LNCaP clone FGC (cell line): Measurements from ENCODE around the gene SOX4.

ENCODE experiments used
- DNase-seq: peaks from one replicate; pipeline ENCODE4 v3.0.0-alpha.2; 2011; ENCODE audit warnings: low read depth
- H3K4me3 ChIP-seq: 2 replicates; pipeline ENCODE4 v1.5.1; 2011; ENCODE audit warnings: mild to moderate bottlenecking, low read depth, low read length, control low read depth
- CTCF ChIP-seq: IDR thresholded peaks from 2 replicates; pipeline ENCODE4 v1.5.1; 2012; ENCODE audit warnings: mild to moderate bottlenecking; ENCODE audit not compliant: control insufficient read depth, insufficient read depth; ENCODE audit errors: extremely low read depth

SOX4 gene

GRCh38 chr6:21604081-21604480, 10.5 kb downstream of the SOX4 start:
- TF ChIP-seq CTCF, result no peak
- no peak for DNase-seq
- no peak overlapping the region for H3K4me3 ChIP-seq

DNA sequence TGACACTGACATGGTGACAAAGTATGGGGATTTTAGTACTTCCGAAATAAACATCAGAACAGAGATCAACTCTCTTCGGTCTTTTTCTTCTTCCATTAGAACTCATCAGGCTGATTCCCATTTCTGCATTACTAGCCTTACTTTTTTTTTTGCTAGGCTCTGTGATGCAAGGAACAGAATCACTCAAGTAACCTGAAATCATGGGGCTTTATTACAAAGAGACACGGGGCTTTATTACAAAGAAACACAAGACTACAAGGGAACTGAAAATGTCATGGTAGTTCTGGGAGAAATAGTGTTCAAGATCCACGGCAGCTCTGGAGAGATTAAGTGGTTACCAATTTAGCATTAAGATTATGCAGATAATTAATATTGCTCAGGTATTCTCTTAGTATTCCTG, 11.6 kb downstream of the SOX4 start:
- no peak for TF ChIP-seq CTCF
- no peak overlapping the region for H3K4me3 ChIP-seq
- no peak for DNase-seq

DNA sequence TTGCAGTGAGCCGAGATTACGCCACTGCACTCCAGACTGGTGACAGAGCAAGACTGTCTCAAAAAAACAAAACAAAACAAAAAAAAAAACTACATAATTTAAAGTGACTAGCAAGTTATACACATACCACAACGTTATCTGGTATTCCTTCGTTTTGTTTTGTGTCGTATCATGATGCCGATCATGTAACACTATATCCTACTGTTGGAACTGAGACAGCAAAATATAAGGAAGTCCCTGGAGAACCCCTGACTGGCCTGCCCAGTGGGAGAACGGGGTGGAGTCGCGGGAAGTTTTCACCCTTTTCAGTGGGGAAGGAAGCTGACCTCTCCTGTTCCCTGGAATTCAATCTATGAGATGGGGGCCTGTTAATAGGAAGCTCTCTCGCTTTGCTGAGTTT, 15.1 kb downstream of the SOX4 start:
- no peak for DNase-seq

DNA sequence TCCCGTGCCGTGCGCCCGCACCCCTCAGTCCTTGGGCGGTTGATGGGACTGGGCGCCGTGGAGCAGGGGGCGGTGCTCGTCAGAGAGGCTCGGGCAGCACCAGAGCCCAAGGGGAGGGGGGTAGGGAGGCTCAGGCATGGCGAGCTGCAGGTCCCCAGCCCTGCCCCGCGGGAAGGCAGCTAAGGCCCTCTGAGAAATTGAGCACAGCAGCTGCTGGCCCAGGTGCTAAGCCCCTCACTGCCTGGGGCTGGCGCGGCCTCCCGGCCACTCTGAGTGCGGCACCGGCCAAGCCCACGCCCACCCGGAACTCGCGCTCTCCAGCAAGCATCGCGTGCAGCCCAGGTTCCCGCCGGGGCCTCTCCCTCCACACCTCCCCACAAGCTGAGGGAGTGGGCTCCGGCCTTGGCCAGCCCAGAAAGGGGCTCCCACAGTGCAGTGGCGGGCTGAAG, 16.4 kb downstream of the SOX4 start:
- no peak overlapping the region for H3K4me3 ChIP-seq
- TF ChIP-seq CTCF, result no peak
- no peak for DNase-seq

More for the DNA sequence above, 15.1 kb downstream of the SOX4 start:
- no peak overlapping the region for H3K4me3 ChIP-seq
- TF ChIP-seq CTCF, result no peak

- no peak overlapping the region for H3K4me3 ChIP-seq
- TF ChIP-seq CTCF, result no peak
- DNase-seq, result no peak
These were observed 16.8 kb downstream of the SOX4 start for GRCh38 chr6:21610341-21610740.

GRCh38 chr6:21611485-21611884, 17.9 kb downstream of the SOX4 start:
- no peak for DNase-seq
- no peak overlapping the region for H3K4me3 ChIP-seq
- no peak for TF ChIP-seq CTCF

GRCh38 chr6:21612067-21612745, 18.7 kb downstream of the SOX4 start:
- TF ChIP-seq CTCF, result no peak

More at GRCh38 chr6:21612067-21612745, 18.7 kb downstream of the SOX4 start:
- no peak overlapping the region for H3K4me3 ChIP-seq
- no peak for DNase-seq
